HCT116 (cell line): ENCODE results near the gene SZT2. TPM values are rescaled to one million over a fixed set of nuclear protein-coding genes. Genes with fewer than 3 reads are reported as not detected.

Experiments
- ATAC-seq: fragments of 200-7000 bp; cut with Tn5 transposase; 2 replicates; pipeline ENCODE4 v1.9.1; 2020; ENCODE audit warnings: mild to moderate bottlenecking, moderate library complexity
- BruUV-seq: library from RNA; stranded (reverse); fragments of 400-500 nt; replicated peaks from 2 replicates; lab custom pipeline; 2021; lab: Mats Ljungman, UMichigan
- CTCF ChIA-PET: fragments of 300-600 bp; sonication (Branson Sonifier 250); formaldehyde crosslinking; loops from one replicate; lab custom pipeline; 2021; ENCODE audit warnings: antibody characterized with exemption; lab: Charles Lee
- POLR2A ChIA-PET: fragments of 300-600, 350-600 bp; sonication (Branson Sonifier 250); formaldehyde crosslinking; loops from one replicate; lab custom pipeline; 2021; ENCODE audit warnings: antibody characterized with exemption; lab: Charles Lee
- RAD21 ChIA-PET, 2 experiments: fragments of 300-600 bp; sonication (Branson Sonifier 250); formaldehyde crosslinking; loops; one replicate each; lab custom pipeline; 2023; ENCODE audit warnings: low total read pairs in 2 of 2; ENCODE audit not compliant: uncharacterized antibody in 2 of 2, unreplicated experiment in 2 of 2, low non-redundant PET in 1 of 2; lab: Charles Lee
- DNase-seq: peaks from one replicate; pipeline ENCODE4 v3.0.0-alpha.2; 2010; ENCODE audit warnings: low read depth, low spot score
- H2AFZ ChIP-seq: fragments of 200-600 bp; shearing (Covaris generic), sonication (generic); 2 replicates; pipeline ENCODE4 v1.6.1; 2017; ENCODE audit warnings: low read depth, mixed run types, mixed read lengths, antibody characterized with exemption, low read length; ENCODE audit not compliant: poor library complexity, severe bottlenecking
- H3K27ac ChIP-seq: 2 replicates; pipeline ENCODE4 v1.5.1; 2012; ENCODE audit warnings: low read depth, low read length
- H3K27me3 ChIP-seq: fragments of 200-600 bp; sonication (generic); 2 replicates; pipeline ENCODE4 v1.6.1; 2016; ENCODE audit warnings: mixed run types, low read length, mixed read lengths; ENCODE audit not compliant: insufficient read depth
- H3K36me3 ChIP-seq, 2 experiments: fragments of 200-500 bp in 1 of 2; fragments of 200-600 bp in 1 of 2; sonication (Bioruptor generic) in 1 of 2; sonication (generic) in 1 of 2; 2 replicates each; pipeline versions ENCODE4 v1.5.1 to v1.6.1; 2014 to 2016; ENCODE audit warnings: low read length in 2 of 2, inconsistent platforms in 1 of 2, mixed read lengths in 1 of 2, mixed run types in 1 of 2; ENCODE audit not compliant: insufficient read depth in 2 of 2, control insufficient read depth in 1 of 2
- H3K4me1 ChIP-seq, 2 experiments: fragments of 200-600 bp in 1 of 2; sonication (generic) in 1 of 2; 2 replicates each; pipeline versions ENCODE4 v1.5.1 to v1.6.1; 2012 to 2017; ENCODE audit warnings: low read length in 2 of 2, inconsistent platforms in 1 of 2, mild to moderate bottlenecking in 1 of 2, mixed read lengths in 1 of 2, mixed run types in 1 of 2, moderate library complexity in 1 of 2; ENCODE audit not compliant: insufficient read depth in 2 of 2, control insufficient read depth in 1 of 2
- H3K4me2 ChIP-seq: fragments of 200-600 bp; sonication (generic); 2 replicates; pipeline ENCODE4 v1.6.1; 2017; ENCODE audit warnings: mixed run types, low read length, mixed read lengths
- H3K4me3 ChIP-seq, 2 experiments: fragments of 200-600 bp in 1 of 2; sonication (generic) in 1 of 2; replicated peaks in 1 of 2; 2 replicates each; pipeline ENCODE4 v1.5.1; 2011 to 2016; ENCODE audit warnings: low read length in 2 of 2, control low read depth in 1 of 2, low read depth in 1 of 2, mild to moderate bottlenecking in 1 of 2, mixed read lengths in 1 of 2, mixed run types in 1 of 2
- H3K79me2 ChIP-seq: fragments of 200-600 bp; sonication (generic); 2 replicates; pipeline ENCODE4 v1.6.1; 2017; ENCODE audit warnings: mild to moderate bottlenecking, mixed run types, low read length, moderate library complexity, mixed read lengths; ENCODE audit not compliant: insufficient read depth
- H3K9ac ChIP-seq: fragments of 200-600 bp; sonication (generic); 2 replicates; pipeline ENCODE4 v1.6.1; 2016; ENCODE audit warnings: low read length, mixed read lengths
- H3K9me2 ChIP-seq: fragments of 200-600 bp; sonication (generic), shearing (Covaris generic); 2 replicates; pipeline ENCODE4 v1.6.1; 2017; ENCODE audit warnings: mixed run types, mild to moderate bottlenecking, moderate library complexity; ENCODE audit not compliant: insufficient read depth
- H3K9me3 ChIP-seq, 2 experiments: fragments of 200-500 bp in 1 of 2; fragments of 200-600 bp in 1 of 2; sonication (Bioruptor generic) in 1 of 2; sonication (generic) in 1 of 2; 2 replicates each; pipeline ENCODE4 v1.6.1; 2014 to 2017; ENCODE audit warnings: low read length in 2 of 2, mixed read lengths in 2 of 2, inconsistent platforms in 1 of 2, low read depth in 1 of 2, mild to moderate bottlenecking in 1 of 2, mixed run types in 1 of 2, moderate library complexity in 1 of 2; ENCODE audit not compliant: control insufficient read depth in 1 of 2, insufficient read depth in 1 of 2
- H4K20me1 ChIP-seq: fragments of 200-600 bp; sonication (generic), shearing (Covaris generic); 2 replicates; pipeline ENCODE4 v1.6.1; 2017; ENCODE audit warnings: mixed run types, mild to moderate bottlenecking, moderate library complexity; ENCODE audit not compliant: insufficient read depth
- RAD21 ChIP-seq: IDR thresholded peaks from 2 replicates; pipeline ENCODE4 v1.6.1; 2012; ENCODE audit warnings: low read depth, mild to moderate bottlenecking
- SIN3A ChIP-seq: IDR thresholded peaks from 2 replicates; pipeline ENCODE4 v1.6.1; 2012; ENCODE audit warnings: low read depth
- SP1 ChIP-seq: IDR thresholded peaks from 2 replicates; pipeline ENCODE4 v1.6.1; 2012; ENCODE audit warnings: low read depth
- TCF7L2 ChIP-seq: IDR thresholded peaks from 2 replicates; pipeline ENCODE4 v1.7.0; 2011; ENCODE audit warnings: borderline replicate concordance, inconsistent platforms; ENCODE audit not compliant: insufficient read depth, insufficient read length; ENCODE audit errors: extremely low read depth
- intact Hi-C: fragments of 100-400 bp; cut with micrococcal nuclease; formaldehyde crosslinking; loops from 2 replicates; pipeline ENCODE4 v1.10.0; 2022
- total RNA-seq: library from RNA; stranded (reverse); gene quantifications from one replicate; pipeline ENCODE4 v1.2.1, GENCODE V29; 2021; ENCODE audit not compliant: unreplicated experiment
- TF ChIP-seq, protein P1 (sequence below): IDR thresholded peaks from 2 replicates; pipeline ENCODE4 v1.6.1; 2012; ENCODE audit warnings: low read depth
- TF ChIP-seq, protein P2 (sequence below): IDR thresholded peaks from 2 replicates; pipeline ENCODE4 v1.6.1; 2012

The SZT2 gene
- total RNA-seq, 1 experiment from 2014 or later, result 43.0 TPM

DNA sequence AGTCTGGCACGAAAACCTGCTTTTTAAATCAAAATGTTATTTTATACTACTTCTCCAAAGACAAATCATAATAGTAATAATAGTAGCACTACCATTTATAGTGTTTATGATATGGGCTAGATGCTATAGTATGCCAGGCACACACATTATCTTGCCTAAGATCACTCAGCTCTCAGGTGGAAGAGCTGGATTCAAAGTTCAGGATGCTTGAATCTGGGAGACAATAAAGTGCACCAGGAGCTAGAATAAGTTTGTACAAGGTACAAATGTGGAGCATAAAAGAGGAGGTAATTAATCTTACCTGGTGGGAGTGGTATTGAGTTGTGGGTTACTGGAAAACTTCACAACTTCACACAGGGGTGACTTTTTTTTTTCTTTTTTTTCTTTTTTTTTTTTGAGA lies 11.9 kb upstream of the SZT2 start (continued):
- TF ChIP-seq, protein P1, sequence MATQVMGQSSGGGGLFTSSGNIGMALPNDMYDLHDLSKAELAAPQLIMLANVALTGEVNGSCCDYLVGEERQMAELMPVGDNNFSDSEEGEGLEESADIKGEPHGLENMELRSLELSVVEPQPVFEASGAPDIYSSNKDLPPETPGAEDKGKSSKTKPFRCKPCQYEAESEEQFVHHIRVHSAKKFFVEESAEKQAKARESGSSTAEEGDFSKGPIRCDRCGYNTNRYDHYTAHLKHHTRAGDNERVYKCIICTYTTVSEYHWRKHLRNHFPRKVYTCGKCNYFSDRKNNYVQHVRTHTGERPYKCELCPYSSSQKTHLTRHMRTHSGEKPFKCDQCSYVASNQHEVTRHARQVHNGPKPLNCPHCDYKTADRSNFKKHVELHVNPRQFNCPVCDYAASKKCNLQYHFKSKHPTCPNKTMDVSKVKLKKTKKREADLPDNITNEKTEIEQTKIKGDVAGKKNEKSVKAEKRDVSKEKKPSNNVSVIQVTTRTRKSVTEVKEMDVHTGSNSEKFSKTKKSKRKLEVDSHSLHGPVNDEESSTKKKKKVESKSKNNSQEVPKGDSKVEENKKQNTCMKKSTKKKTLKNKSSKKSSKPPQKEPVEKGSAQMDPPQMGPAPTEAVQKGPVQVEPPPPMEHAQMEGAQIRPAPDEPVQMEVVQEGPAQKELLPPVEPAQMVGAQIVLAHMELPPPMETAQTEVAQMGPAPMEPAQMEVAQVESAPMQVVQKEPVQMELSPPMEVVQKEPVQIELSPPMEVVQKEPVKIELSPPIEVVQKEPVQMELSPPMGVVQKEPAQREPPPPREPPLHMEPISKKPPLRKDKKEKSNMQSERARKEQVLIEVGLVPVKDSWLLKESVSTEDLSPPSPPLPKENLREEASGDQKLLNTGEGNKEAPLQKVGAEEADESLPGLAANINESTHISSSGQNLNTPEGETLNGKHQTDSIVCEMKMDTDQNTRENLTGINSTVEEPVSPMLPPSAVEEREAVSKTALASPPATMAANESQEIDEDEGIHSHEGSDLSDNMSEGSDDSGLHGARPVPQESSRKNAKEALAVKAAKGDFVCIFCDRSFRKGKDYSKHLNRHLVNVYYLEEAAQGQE, result no peak
- no peak for TF ChIP-seq SIN3A

DNA sequence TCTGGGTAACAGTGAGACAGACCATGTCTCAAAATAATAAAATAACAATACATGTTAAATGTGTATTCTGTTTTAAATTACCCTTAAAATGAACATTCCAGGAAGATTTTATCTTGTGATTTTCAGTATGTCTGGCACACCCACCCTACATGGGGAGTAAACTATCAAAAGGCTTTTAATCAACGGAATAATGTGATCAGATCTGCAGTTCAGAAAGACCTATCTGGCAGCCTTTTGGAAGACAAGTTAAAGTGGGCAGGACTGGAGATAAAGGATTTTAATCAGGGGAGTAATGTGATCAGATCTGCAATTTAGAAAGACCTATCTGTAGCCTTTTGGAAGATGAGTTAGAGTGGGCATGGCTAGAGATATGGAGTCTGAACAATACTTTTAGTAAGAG lies 10.2 kb upstream of the SZT2 start:
- TF ChIP-seq RAD21, result no peak
- TF ChIP-seq, protein P2, sequence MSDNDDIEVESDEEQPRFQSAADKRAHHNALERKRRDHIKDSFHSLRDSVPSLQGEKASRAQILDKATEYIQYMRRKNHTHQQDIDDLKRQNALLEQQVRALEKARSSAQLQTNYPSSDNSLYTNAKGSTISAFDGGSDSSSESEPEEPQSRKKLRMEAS, result no peak
- TF ChIP-seq TCF7L2, result no peak
- TF ChIP-seq SP1, result no peak
- RAD21 ChIA-PET, result no interaction called here
- POLR2A ChIA-PET, result no interaction called here
- no peak overlapping the region for H3K4me3 ChIP-seq
- no peaks in the 10 kb centered on the region for H3K27me3 ChIP-seq
- no peak overlapping the region for H3K9ac ChIP-seq
- no peak overlapping the region for H3K27ac ChIP-seq
- H3K36me3 ChIP-seq, result peaks cover 4 to 12% of the 10 kb centered on the region in 2 experiments
- H3K4me1 ChIP-seq, result peaks cover 2 to 14% of the 10 kb centered on the region in 2 experiments
- H3K4me2 ChIP-seq, result no peak overlapping the region
- no peak for DNase-seq
- intact Hi-C loops, result no loop called here
- no TSS peak for BruUV-seq
- H3K79me2 ChIP-seq, result no peaks in the 10 kb centered on the region
- ATAC-seq, result no peak
- CTCF ChIA-PET, result no interaction called here
- no peaks in the 10 kb centered on the region for H3K9me2 ChIP-seq
- no peaks in the 10 kb centered on the region for H3K9me3 ChIP-seq
- H4K20me1 ChIP-seq, result no peaks in the 10 kb centered on the region
- no peak overlapping the region for H2AFZ ChIP-seq
